Measurements from ENCODE around the gene NSMCE1.
"Not testable (repeated sequence)": the region's sequence is repeated elsewhere in the genome, so short reads cannot be mapped to it uniquely, and the experiment has no call there.

Gene NSMCE1

DNA sequence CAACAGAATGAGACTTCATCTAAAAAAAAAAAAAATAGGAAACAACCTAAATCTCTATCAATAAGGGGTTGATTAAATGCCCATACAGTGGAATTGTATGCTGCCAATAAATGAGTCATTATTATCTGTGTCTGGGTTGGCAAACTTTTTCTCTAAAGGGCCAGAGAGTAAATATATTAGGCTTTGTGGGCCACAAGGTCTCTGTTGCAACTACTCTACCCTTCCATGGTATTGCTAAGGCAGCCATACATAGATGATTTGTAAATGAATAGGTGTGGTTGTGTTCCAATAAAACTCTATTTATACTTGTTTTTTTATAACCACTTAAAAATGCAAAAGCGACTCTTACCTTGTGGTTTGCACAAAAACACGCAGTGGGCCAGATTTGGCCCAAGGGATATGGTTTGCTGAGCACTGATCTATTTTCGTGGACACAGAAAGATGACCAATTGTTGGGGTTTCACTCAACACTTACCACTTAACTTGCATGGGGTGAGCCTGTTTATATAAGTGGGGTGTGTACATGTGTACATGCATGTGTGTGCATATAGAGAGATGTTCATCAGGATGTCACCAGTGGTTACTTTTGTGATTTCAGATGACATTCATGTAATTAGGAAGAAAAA lies 32.8 kb upstream of the NSMCE1 start:
- no peak for DNase-seq

DNA sequence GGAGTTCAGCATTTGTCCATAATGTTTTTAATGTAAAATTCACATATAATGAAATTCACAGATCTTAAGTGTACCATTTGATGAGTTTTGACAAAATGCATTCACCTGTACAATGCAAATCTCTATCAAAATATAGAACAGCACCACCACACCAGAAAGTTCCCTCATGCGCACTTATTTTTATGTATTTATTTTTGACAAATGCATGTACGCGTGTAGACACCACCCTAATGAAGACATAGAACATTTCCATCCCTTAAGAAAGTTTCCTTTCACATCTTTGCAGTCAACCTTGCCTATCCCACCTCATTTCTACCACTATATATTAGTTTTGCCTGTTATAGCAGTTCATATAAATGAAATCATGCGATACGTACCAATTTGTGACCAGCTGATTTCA lies 29.6 kb upstream of the NSMCE1 start:
- DNase-seq = no peak

- no peak for DNase-seq
Measured at GRCh38 chr16:27293343-27293742, 24.8 kb upstream of the NSMCE1 start.

GRCh38 chr16:27291722-27292240 lies 23.2 kb upstream of the NSMCE1 start:
- DNase-seq = no peak

GRCh38 chr16:27291106-27291505 lies 22.5 kb upstream of the NSMCE1 start:
- no peak for DNase-seq

- no peak for DNase-seq
Measured at GRCh38 chr16:27290562-27290961, 22.0 kb upstream of the NSMCE1 start.

GRCh38 chr16:27289669-27290068 lies 21.1 kb upstream of the NSMCE1 start:
- no peak for DNase-seq

GRCh38 chr16:27288313-27288712 lies 19.7 kb upstream of the NSMCE1 start:
- not testable (repeated sequence) for DNase-seq

DNA sequence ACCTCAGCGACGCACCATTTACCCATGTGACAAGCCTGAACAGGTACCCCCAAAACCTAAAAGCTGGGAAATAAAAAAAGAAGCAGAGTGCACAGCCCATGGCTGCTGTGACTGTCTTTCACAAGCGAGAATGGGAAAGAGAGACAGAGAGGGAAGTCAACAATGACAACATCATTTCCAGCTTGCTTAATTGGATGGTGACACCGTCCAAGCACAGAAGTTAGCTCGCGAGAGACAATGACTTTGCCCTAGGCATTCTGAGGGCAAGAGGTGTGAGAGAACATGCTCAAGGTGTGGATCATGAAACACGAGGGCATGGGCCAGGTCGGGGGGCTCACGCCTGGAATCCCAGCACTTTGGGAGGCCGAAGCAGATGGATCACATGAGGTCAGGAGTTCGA lies 19.3 kb upstream of the NSMCE1 start:
- no peak for DNase-seq

- no peak for DNase-seq
Measured at GRCh38 chr16:27287051-27287811, 18.7 kb upstream of the NSMCE1 start.

GRCh38 chr16:27286451-27286850 lies 17.9 kb upstream of the NSMCE1 start:
- DNase-seq = no peak

- DNase-seq = no peak
Measured at GRCh38 chr16:27285676-27286196, 17.2 kb upstream of the NSMCE1 start.

DNA sequence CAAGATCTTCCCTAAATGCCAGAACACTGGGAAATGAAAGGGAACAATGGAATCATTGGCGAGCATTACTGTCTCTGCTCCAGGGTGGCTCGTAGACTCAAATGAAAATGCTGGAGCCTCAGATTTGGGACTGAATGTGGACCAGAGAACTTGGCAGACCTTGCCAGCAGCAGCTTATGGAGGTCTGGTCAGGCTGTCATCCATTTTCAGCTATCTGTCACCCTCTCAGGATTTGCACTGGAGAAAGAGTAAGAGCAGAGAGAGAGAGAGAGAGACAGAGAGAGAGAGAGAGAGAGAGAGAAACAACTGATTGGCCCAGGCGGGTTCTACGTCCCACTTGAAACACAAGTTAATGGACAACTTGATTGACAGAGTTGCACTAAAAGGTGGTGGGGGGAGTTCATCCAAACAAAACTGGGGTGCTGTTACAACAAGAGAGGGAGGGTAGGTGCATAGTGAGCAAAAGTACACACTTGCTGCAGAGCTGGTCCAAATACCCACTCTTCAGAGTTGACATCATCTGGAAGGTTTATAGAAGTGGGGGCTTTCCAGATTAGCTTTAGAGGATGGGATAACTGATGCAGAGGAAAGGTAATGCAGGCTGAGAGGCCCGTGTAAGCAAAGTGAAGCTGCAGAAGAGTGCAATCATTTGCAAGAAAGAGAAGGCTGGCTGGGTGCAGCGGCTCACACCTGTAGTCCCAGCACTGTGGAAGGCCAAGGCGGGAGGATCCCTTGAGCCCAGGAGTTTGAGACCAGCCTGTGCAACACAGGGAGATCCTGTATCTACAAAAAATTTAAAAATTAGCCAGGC lies 16.5 kb upstream of the NSMCE1 start:
- DNase-seq = no peak

GRCh38 chr16:27281243-27281642 lies 12.7 kb upstream of the NSMCE1 start:
- DNase-seq = no peak

GRCh38 chr16:27275394-27275793 lies 6.8 kb upstream of the NSMCE1 start:
- no peak for DNase-seq

GRCh38 chr16:27274424-27274874 lies 5.9 kb upstream of the NSMCE1 start:
- DNase-seq = not testable (repeated sequence)

- DNase-seq = no peak
Measured at GRCh38 chr16:27273670-27274423, 5.3 kb upstream of the NSMCE1 start.

GRCh38 chr16:27273330-27273669 lies 4.7 kb upstream of the NSMCE1 start:
- no peak for DNase-seq

DNA sequence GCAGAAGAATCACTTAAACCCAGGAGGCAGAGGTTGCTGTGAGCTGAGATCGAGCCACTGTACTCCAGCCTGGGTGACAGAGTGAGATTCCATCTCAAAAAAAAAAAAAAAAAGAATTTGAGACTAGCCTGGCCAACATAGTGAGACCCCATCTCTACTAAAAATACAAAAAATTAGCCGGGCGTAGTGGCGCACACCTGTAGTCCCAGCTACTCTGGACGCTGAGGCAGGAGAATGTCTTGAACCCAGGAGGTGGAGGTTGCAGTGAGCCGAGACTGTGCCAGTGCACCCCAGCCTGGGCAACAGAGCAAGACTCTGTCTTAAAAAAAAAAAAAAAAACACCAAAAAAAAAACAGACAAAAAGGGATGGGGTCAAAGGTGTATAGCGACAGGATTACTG lies 4.1 kb upstream of the NSMCE1 start:
- DNase-seq = not testable (repeated sequence)

- DNase-seq = no peak
Measured at GRCh38 chr16:27272076-27272475, 3.5 kb upstream of the NSMCE1 start.

DNA sequence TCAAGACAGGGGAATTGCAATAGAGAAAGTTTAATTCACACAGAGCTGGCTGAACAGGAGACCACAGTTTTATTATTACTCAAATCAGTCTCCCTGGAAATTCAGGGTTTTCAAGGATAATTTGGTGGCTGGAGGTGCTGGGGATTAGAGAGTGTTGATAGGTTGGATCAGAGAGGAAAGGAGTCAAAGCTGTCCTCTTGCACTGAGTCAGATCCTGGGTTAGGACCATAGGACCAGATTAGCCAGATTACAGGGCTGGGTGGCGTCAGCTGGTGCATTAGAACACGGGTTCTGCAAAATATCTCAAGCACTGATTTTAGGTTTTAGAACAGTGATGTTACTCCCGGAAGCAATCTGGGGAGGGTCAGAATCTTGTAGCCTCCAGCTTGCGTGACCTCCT lies 1.8 kb upstream of the NSMCE1 start:
- DNase-seq = no peak

- DNase-seq = no peak
Measured at GRCh38 chr16:27269300-27270150, 953 bp upstream of the NSMCE1 start.
